Activated CD4-positive, alpha-beta T cell treated with anti-CD3 and anti-CD28 coated beads for 24 hours (primary cell): ENCODE measurements around the gene DACT3.
A peak's percentile ranks its signal among the peaks of the same experiment; 100 is the strongest.

ENCODE experiments used
- DNase-seq, 2 donors: peaks; one replicate each; pipeline ENCODE4 v3.0.0-alpha.2; 2020; ENCODE audit warnings: low read depth in 2 of 2

Gene DACT3

DNA sequence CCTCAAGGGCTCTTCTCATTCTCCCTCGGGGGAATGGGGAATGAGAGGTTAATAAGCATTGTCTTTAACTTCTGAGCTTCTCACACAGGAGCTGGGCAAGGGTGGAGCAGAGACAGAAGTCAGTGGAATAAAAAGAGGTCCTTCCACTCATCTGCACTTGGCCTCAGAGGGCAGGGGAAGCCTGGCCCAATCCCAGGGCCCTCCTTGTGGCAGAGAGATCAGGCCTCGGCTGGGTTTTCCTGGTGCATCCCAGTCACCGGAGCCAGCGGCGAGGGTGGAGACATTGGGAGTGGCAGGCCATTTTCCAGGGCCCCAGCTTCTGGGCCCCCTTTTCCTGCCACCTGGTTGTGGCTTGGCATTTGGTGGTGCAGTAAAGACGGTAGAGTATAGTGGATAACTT lies 49.2 kb downstream of the DACT3 start:
- DNase-seq, result no peak

DNA sequence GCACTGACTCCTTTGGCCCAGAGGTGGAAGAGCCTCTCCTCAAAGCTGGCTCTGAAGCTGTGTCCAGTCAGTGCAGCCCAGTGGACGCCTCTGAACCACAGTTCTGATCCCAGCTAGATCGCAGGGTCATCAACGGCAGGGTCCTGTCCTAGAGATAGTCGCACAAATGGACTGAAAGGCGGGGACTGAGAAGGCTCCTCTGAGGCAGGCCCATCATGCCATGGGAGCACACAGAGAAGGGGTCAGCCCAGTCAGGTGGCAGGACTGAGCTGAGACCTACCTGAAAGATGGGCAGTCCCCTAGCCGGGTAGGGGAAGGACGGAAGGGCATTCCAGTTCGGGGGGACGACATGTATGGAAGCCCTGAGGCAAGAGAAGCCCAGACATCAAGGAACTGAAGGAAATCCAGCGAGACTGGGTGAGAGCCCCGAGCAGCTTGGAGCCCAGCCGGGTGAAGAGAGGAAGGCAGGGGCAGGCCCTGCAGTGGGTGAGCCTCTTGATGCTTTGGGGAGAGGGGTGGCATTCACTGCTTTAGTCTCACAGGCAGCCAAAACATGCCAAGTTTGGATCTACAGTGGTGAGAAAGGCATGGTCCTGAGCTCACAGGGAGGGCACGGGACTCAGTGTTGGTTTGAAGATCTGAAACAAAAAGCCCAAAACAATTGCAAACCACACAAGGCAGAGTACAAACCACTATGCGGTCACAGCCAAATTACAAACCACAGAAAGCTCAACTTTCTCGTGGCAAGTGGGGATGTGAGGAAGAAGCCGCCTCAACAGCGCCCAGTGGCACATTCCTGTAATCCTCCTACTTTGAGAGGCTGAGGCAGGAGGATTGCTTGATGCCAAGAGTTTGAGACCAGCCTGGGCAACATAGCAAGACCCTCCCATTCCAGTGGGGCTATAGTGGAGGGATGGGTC lies 49.9 kb downstream of the DACT3 start:
- no peak for DNase-seq

DNA sequence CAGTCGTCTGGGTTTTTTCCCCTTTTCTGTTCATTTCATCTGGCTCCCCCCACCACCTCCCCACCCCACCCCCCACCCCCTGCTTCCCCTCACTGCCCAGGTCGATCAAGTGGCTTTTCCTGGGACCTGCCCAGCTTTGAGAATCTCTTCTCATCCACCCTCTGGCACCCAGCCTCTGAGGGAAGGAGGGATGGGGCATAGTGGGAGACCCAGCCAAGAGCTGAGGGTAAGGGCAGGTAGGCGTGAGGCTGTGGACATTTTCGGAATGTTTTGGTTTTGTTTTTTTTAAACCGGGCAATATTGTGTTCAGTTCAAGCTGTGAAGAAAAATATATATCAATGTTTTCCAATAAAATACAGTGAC lies 50.6 kb downstream of the DACT3 start:
- no peak for DNase-seq

DNA sequence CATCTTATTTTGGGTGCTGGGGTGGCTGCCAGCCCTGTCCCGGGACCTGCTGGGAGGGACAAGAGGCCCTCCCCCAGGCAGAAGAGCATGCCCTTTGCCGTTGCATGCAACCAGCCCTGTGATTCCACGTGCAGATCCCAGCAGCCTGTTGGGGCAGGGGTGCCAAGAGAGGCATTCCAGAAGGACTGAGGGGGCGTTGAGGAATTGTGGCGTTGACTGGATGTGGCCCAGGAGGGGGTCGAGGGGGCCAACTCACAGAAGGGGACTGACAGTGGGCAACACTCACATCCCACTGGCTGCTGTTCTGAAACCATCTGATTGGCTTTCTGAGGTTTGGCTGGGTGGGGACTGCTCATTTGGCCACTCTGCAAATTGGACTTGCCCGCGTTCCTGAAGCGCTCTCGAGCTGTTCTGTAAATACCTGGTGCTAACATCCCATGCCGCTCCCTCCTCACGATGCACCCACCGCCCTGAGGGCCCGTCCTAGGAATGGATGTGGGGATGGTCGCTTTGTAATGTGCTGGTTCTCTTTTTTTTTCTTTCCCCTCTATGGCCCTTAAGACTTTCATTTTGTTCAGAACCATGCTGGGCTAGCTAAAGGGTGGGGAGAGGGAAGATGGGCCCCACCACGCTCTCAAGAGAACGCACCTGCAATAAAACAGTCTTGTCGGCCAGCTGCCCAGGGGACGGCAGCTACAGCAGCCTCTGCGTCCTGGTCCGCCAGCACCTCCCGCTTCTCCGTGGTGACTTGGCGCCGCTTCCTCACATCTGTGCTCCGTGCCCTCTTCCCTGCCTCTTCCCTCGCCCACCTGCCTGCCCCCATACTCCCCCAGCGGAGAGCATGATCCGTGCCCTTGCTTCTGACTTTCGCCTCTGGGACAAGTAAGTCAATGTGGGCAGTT lies 51.2 kb downstream of the DACT3 start:
- no peak for DNase-seq

DNA sequence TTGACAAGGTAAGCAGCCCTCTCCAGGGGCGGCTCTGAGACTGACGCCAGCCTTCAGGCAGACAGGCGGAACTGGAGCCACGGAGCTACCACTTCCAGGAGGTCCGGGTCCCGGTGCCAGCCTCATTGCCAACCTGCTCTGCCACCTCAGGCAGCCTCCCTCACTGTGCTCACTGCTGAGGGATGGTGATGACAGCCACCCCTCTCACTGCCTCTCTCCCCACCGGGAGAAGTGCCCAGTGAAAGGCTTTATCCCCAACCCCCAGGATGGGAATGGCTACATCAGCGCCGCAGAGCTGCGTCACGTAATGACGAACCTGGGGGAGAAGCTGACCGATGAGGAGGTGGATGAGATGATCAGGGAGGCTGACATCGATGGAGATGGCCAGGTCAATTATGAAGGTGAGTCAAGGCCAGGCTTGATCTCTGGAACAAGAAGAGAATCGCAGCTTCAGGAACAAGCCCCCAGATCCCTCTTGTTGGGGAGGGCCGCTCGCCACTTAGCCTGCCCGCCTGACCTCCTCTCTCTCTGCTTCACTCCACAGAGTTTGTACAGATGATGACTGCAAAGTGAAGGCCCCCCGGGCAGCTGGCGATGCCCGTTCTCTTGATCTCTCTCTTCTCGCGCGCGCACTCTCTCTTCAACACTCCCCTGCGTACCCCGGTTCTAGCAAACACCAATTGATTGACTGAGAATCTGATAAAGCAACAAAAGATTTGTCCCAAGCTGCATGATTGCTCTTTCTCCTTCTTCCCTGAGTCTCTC lies 52.2 kb downstream of the DACT3 start:
- DNase-seq, result no peak

DNA sequence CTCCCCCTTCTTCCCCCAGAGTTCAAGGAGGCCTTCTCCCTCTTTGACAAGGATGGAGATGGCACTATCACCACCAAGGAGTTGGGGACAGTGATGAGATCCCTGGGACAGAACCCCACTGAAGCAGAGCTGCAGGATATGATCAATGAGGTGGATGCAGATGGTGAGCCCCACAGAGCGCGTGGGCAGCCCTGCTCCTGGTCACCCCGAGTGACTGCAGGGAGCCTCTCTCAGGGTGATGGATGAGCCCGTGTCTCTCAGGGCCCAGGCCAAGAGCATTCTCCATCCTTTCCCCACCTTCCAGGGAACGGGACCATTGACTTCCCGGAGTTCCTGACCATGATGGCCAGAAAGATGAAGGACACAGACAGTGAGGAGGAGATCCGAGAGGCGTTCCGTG lies 52.8 kb downstream of the DACT3 start:
- no peak for DNase-seq

DNA sequence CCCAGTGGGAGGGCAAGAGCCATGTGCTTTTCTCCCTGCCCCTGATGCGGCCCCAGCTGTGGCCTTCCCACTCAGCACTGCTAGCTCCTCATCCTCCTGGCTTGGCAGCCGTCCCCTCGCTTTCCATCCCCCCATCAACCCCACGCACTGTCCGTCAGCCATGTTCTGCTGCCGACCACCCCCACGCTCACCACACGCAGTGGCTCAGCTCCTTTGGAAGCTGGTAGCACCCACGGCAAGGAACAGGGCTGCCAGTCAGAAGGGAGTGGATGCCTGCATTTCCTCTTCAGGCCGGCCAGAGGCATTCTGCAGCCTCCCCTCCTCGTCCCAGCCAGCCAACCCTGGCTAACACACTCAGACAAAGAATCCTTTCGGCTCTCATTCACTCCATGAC lies 53.5 kb downstream of the DACT3 start:
- no peak for DNase-seq

DNA sequence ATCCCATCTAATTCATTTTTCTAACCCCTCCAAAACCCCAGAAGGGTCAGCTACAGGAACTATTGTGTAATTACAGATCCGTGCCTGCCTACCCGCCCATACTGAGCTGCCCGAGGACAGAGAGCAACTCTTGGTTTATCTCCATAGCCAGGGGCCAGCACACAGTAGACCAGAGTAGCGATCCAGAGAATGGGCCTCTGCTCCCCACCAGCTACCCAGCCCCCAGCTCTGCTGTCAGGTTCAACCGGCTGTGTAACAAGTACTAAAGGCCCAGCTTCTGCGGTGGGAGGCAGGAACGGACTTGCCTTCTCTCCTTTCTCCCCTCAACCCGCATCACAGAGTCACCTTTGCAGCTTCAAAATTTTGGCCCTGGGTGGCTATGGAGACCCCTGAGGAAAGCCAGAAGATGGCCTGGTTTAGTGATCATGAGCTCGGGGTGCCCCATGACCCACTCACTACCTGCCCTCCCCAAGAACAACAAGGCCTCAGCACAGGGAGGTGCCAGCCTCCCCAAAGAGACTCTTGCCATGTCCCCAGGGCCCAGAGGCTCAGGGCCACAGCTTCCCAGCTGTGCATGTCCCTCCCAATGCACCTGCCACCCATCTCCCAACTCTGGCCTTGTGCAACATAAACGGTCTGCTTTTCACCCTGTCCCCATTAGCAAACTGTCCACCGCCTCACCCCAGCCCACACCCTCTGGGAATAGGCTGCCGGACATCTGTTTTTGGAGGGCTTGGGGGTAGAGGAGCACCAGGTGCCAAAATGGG lies 54.1 kb downstream of the DACT3 start:
- DNase-seq, result no peak

DNA sequence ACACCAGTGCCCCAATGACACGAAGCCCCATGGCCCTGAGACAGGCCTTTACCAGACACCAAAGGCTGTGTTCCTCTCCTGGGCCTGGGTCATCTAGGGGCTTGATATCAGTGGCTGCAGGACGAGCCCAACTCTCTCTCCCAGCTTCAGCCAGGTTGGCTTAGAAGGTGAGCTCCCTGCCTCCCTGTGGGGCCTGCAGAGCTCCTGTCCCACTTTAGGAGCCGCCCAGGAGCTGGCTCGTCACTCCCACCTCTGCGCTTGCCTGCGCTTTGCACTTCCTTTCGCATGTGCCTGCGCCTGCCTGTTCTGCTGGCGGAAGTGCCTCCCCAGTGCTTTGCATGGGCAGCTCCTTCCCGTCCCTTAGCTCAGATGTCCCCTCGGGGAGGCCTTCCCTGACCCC lies 55.0 kb downstream of the DACT3 start:
- no peak for DNase-seq

DNA sequence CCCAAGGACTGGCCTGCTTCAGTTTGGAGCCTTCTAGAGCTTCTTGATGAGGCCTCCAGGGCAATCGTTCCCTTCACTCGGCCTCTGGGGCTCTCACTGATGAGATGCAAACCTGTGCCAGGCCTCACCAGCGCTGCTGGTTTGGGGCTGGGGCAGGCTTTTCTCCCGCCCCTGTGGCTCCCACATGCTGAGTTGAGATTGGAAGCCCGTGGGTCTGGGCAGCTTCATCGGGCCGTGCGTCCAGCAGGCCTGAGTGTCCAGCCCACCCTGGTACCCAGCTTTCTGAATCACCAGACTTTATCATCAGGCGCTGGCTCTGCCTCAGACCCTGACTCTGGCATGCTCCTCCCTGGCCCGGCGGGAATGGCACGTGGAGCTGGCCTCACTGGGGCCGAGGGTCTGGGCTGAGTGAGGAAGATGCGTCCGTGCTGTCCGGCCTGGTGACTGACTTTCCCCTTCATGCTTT lies 55.6 kb downstream of the DACT3 start:
- no peak for DNase-seq

DNA sequence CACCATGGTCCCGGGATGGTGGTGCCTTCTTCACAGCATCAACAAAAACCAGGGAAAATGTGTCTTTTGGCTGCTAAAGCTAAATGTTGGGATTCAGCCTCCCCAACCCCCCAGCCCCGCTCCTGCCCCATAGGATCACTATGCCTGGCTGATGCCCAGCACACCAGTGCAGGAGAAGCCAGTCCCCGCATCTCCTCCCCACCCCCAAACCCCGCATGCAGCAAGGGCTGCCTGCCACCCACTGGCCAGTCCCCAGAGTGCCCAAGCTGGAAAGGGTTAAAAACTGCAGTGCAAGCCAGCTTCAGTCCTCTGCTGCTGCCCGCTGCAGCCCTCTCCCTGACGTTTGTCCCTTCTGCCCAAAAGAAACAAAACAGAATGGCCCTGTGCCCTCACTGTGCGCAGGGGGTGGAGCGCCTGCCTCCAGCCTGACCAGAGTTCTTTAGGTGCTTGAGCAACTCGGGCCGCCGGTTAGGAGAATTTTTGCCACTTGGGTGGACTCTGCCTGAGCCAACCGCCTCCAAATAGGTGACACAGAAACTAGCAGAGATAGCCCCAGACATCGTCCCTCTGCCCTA lies 56.1 kb downstream of the DACT3 start:
- no peak for DNase-seq

DNA sequence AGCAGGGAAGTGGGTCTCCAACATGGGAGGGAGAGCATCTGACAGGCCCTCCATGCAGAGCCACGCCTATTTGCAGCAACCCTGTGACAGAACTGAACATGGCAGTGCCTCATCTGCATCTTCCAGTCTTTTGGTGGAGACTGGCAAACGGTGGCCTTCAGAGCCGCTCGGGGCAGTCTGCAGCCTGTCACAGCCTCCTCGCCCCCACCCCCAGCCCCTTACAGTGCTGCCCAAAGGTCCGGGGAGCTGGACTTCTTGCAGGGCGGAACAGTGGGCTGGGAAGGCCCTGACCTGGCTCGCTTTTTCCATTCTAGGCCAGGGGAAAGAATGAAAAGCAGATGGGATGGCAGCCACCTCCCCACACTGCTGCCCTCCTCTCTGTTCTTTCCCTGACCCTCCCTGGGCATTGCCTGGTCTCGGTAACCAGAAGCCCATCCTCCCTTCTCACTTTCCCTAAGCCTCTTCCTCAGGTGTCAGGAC lies 57.2 kb downstream of the DACT3 start:
- no peak for DNase-seq

DNA sequence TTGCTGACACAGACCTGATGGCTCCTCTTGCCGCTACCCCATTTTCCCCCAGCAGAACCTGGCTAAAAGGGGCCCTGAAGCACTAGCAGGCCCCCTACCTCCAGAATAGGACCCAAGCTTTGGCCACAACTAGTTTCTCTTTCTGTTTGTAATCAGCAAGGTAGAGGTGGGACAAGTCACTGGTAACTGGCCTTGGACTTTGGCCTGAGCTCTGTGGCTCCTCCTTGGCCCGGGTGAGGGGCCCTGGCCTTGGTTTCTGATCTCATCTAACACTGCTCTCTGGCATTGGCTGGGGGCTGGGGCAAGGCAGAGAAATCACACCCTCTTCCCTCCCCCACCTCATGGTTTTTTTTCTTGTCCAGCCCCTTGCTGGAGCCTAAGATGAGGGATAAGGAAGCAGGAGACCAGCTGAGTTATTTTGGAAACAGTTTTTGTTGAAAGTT lies 57.8 kb downstream of the DACT3 start:
- DNase-seq, result no peak

DNA sequence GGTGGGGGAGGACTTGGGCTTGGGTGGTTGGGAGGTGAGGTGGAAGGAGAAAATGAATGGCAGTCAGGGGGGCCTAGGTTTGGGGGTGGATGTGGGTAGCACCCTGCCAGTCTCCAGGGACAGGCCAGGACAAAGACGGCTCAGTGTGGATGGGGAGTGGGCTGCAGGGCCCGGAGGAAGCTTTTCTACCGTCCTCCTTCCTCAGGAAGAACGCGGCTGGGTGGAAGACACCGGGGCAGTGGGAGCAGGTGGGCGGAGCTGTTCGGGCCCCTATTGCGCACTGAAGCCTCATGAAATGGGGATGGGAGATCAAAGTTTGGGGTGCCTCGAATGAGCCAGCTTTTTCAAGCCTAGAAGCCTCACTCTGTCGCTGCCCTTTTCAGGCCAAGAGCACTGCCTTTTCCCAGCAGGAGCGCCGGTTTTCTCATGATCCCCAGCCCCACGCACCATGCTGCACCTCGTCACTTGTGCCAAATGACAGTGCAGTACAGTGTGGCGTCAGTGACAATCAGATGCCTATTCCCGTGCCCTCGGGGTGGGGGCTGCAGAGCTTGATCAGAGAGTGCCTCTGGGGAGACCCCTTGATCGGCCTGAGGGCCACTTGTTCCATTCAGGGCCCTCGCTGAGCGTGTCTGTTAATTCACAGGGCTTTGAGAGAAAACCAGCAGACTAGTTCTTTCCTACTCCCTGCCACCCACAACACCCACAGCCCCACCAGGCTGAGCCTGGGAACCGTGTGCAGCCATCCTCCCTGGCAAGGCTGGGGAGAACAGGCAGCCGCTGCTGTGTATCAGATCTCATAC lies 58.4 kb downstream of the DACT3 start:
- DNase-seq, result peak; percentile 43 to 50

DNA sequence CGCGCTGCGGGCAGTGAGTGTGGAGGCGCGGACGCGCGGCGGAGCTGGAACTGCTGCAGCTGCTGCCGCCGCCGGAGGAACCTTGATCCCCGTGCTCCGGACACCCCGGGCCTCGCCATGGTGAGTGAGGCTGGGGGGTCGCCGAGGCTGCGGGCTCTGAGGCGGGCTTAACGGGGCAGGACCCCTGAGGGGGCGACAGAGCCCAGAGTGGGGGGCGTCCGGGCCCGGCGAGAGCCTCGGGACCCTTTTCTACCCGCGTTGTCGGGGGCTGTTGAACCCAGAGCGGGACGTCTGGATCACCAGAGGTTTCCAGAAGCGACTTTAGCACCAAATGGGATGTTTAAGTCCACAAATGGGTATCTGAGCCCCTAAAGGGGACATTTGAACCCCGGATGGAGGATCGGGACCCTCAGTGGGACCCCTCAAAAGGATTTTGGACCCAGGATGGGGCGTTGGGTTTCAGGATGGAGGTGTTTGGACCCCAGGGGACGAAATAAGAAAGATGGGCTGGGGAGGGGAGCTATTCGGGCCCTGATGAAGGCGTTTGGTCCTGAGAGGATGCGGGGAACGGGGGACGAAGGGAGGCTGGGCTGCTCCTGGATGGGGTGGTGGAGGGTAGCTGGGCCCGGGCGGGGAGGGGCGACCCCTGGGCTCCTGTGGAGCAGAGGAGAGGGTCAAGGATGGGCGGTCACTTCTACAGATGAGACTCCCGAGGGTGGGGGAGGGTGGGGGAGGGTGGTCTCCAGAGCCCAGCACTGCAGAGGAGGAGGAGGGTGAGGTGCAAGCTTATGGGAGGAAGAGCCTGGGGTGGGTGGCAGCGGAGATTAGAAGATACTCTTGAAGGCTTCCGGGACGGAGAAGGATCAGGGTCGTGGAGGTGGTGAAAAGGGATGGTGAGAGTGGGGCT lies 59.4 kb downstream of the DACT3 start, which contains the start of gene CALM3:
Gene CALM3 (plus strand): TSS at position 13 of the 907 bp plus-strand sequence. CDS start 105 bp downstream, at position 118.
- DNase-seq, result no peak

DNA sequence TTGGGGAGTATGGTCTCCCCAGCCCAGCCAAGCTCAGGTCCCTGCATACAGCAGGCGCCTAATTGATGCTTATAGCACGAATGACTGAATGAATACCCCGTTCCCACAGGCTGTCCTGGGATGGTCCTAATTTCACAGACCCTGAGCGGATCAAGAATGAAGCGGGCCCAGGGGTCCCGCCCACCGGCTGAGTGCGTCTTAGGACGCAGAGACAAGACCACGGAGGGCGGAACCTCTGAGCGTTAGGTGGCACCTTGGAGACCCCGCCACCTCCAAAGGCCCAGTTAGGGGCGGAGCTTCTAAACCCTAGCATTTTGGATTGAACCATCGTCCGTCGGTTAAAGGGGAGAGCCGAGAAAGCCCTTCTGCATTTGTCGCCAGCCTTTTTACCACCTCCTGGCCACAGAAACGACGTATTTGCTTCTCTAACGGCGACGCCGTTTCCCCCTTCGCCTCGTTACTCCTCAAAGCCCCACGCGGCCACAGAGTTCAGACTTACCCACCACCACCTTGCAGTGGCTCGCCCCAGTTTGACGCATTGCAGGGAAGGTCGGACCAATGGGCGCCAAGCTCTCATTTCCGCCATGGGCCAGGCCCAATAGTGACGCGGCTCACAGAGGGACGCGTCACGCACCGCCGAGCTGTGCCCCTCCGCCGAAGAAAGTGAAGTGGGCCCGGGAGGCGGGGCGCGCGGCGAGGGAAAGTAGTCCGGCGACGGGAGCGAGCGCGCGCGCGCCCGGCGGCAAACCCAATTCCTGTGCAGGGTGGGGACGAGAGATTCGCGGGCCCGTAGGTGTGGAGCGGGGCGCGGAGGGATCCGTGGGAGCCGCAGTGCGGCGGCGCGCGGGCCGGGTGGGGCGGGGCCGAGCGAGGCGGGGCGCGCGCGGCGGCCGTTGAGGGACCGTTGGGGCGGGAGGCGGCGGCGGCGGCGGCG lies 60.3 kb downstream of the DACT3 start:
- DNase-seq, result peak; percentile 95 to 97

DNA sequence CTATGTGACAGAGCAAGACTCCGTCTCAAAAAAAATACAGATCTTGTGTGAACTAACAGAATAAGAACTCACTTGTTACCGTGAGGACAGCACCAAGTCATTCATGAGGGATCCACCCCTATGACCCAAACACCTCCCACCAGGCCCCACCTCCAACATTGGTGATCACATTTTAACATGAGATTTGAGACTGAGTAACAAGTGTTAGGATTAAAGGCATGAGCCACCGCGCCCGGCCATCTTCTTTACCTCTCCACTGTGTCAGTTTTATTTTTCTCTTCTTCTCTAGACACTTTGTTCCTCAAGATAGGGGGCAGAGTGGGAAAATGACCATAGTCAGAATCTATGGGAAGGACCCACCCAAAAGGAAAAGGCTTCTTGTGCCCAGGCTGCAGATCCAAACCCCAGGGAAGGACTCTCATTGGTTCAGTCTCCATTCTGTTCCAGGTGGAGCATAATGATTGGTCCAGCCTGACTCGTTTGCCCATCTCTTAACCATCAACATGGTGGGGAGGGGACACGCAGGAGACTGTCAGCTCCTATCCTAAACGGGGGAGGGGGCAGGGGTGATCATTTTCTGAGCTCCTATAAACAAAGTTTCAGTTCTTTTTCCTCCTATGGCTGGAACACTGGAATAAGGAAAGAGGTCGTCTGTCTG lies 61.1 kb downstream of the DACT3 start:
- DNase-seq, result no peak
